Activated T-cell treated with anti-CD3 and anti-CD28 coated beads, Interleukin-2, amount 50 U/mL, for 24 hours (primary cell): Measurements from ENCODE around the gene PACRG.
"Not testable (repeated sequence)": the region's sequence is repeated elsewhere in the genome, so short reads cannot be mapped to it uniquely, and the experiment has no call there.

Experiments
- DNase-seq: peaks from one replicate; pipeline ENCODE4 v3.0.0-alpha.2; 2020
- H3K27ac Mint-ChIP-seq: 2 replicates; pipeline ENCODE4 v1.8.0; 2020; ENCODE audit warnings: mild to moderate bottlenecking, mixed read lengths
- H3K27me3 Mint-ChIP-seq: 2 replicates; pipeline ENCODE4 v1.8.0; 2020; ENCODE audit warnings: mixed read lengths
- H3K36me3 Mint-ChIP-seq: 2 replicates; pipeline ENCODE4 v1.8.0; 2020; ENCODE audit warnings: low read depth, mixed read lengths
- H3K4me1 Mint-ChIP-seq: 2 replicates; pipeline ENCODE4 v1.8.0; 2020; ENCODE audit warnings: low read depth, mixed read lengths
- H3K4me3 Mint-ChIP-seq: 2 replicates; pipeline ENCODE4 v1.8.0; 2020; ENCODE audit warnings: mild to moderate bottlenecking, moderate library complexity, mixed read lengths
- H3K9me3 Mint-ChIP-seq: 2 replicates; pipeline ENCODE4 v1.8.0; 2020; ENCODE audit warnings: mixed read lengths

Gene PACRG

GRCh38 chr6:162727322-162728182 is at the start of gene PACRG, which contains the start of gene PRKN:
TSS of gene PACRG (plus strand) at chr6:162727974.
TSS of gene PRKN (minus strand) at chr6:162727766.
- H3K27me3 Mint-ChIP-seq = peaks cover 2% of the 10 kb centered on the region
- peak within 1 kb of the TSS; percentile 87 for H3K4me3 Mint-ChIP-seq
- DNase-seq = peak; percentile 98
- peak within 1 kb of the TSS; percentile 90 for H3K27ac Mint-ChIP-seq
- no peaks in the 10 kb centered on the region for H3K9me3 Mint-ChIP-seq
- H3K4me1 Mint-ChIP-seq = peaks cover 14% of the 10 kb centered on the region
- H3K36me3 Mint-ChIP-seq = peaks cover 1% of the 10 kb centered on the region

GRCh38 chr6:162678896-162679295 is 48.9 kb upstream of the PACRG start:
- H3K4me1 Mint-ChIP-seq, H3K9me3 Mint-ChIP-seq, H3K27ac Mint-ChIP-seq, H3K36me3 Mint-ChIP-seq, DNase-seq, H3K4me3 Mint-ChIP-seq, H3K27me3 Mint-ChIP-seq: not testable (repeated sequence)

- no peak overlapping the region for H3K4me3 Mint-ChIP-seq
- no peaks in the 10 kb centered on the region for H3K27me3 Mint-ChIP-seq
- peaks cover 3% of the 10 kb centered on the region for H3K9me3 Mint-ChIP-seq
- no peak overlapping the region for H3K27ac Mint-ChIP-seq
- no peaks in the 10 kb centered on the region for H3K4me1 Mint-ChIP-seq
- no peak for DNase-seq
- no peaks in the 10 kb centered on the region for H3K36me3 Mint-ChIP-seq
These were observed 48.1 kb upstream of the PACRG start for GRCh38 chr6:162679681-162680080.

GRCh38 chr6:162680367-162680766 is 47.4 kb upstream of the PACRG start:
- Mint-ChIP-seq H3K27ac (no peak overlapping the region), H3K9me3 (peaks cover 3% of the 10 kb centered on the region), H3K36me3 (no peaks in the 10 kb centered on the region), H3K27me3 (no peaks in the 10 kb centered on the region), H3K4me1 (no peaks in the 10 kb centered on the region), H3K4me3 (no peak overlapping the region)
- DNase-seq = no peak

GRCh38 chr6:162680871-162681270 is 46.9 kb upstream of the PACRG start:
- Mint-ChIP-seq H3K4me1 (no peaks in the 10 kb centered on the region), H3K36me3 (no peaks in the 10 kb centered on the region), H3K27me3 (no peaks in the 10 kb centered on the region), H3K9me3 (peaks cover 3% of the 10 kb centered on the region), H3K4me3 (no peak overlapping the region), H3K27ac (no peak overlapping the region)
- no peak for DNase-seq

GRCh38 chr6:162681447-162681846 is 46.3 kb upstream of the PACRG start:
- H3K4me1 Mint-ChIP-seq = no peaks in the 10 kb centered on the region
- no peaks in the 10 kb centered on the region for H3K27me3 Mint-ChIP-seq
- H3K27ac Mint-ChIP-seq = no peak overlapping the region
- DNase-seq = no peak
- peaks cover 3% of the 10 kb centered on the region for H3K9me3 Mint-ChIP-seq
- H3K36me3 Mint-ChIP-seq = no peaks in the 10 kb centered on the region
- no peak overlapping the region for H3K4me3 Mint-ChIP-seq

GRCh38 chr6:162683135-162683534 is 44.6 kb upstream of the PACRG start:
- Mint-ChIP-seq H3K27me3 (no peaks in the 10 kb centered on the region), H3K27ac (no peak overlapping the region), H3K4me3 (no peak overlapping the region), H3K9me3 (peaks cover 3% of the 10 kb centered on the region), H3K36me3 (no peaks in the 10 kb centered on the region), H3K4me1 (no peaks in the 10 kb centered on the region)
- DNase-seq = no peak

GRCh38 chr6:162684052-162684451 is 43.7 kb upstream of the PACRG start:
- Mint-ChIP-seq H3K9me3 (peaks cover 3% of the 10 kb centered on the region), H3K27me3 (no peaks in the 10 kb centered on the region), H3K36me3 (no peaks in the 10 kb centered on the region), H3K4me3 (no peak overlapping the region), H3K27ac (no peak overlapping the region), H3K4me1 (no peaks in the 10 kb centered on the region)
- DNase-seq = no peak

- Mint-ChIP-seq H3K4me1 (no peaks in the 10 kb centered on the region), H3K27me3 (no peaks in the 10 kb centered on the region), H3K36me3 (no peaks in the 10 kb centered on the region), H3K27ac (no peak overlapping the region), H3K9me3 (peaks cover 3% of the 10 kb centered on the region), H3K4me3 (no peak overlapping the region)
- no peak for DNase-seq
These were observed 42.8 kb upstream of the PACRG start for GRCh38 chr6:162684961-162685360.

GRCh38 chr6:162685586-162685985 is 42.2 kb upstream of the PACRG start:
- no peaks in the 10 kb centered on the region for H3K36me3 Mint-ChIP-seq
- DNase-seq = no peak
- peaks cover 3% of the 10 kb centered on the region for H3K9me3 Mint-ChIP-seq
- H3K4me1 Mint-ChIP-seq = no peaks in the 10 kb centered on the region
- no peaks in the 10 kb centered on the region for H3K27me3 Mint-ChIP-seq
- H3K4me3 Mint-ChIP-seq = no peak overlapping the region
- no peak overlapping the region for H3K27ac Mint-ChIP-seq

GRCh38 chr6:162688751-162689345 is 38.9 kb upstream of the PACRG start:
- no peaks in the 10 kb centered on the region for H3K36me3 Mint-ChIP-seq
- no peak for DNase-seq
- no peak overlapping the region for H3K27ac Mint-ChIP-seq
- no peaks in the 10 kb centered on the region for H3K9me3 Mint-ChIP-seq
- H3K27me3 Mint-ChIP-seq = no peaks in the 10 kb centered on the region
- no peak overlapping the region for H3K4me3 Mint-ChIP-seq
- no peaks in the 10 kb centered on the region for H3K4me1 Mint-ChIP-seq

- H3K27ac Mint-ChIP-seq = no peak overlapping the region
- H3K4me1 Mint-ChIP-seq = no peaks in the 10 kb centered on the region
- no peaks in the 10 kb centered on the region for H3K36me3 Mint-ChIP-seq
- H3K4me3 Mint-ChIP-seq = no peak overlapping the region
- H3K27me3 Mint-ChIP-seq = no peaks in the 10 kb centered on the region
- DNase-seq = no peak
- H3K9me3 Mint-ChIP-seq = no peaks in the 10 kb centered on the region
These were observed 37.6 kb upstream of the PACRG start for GRCh38 chr6:162690158-162690557.

GRCh38 chr6:162697872-162698403 is 29.8 kb upstream of the PACRG start:
- no peaks in the 10 kb centered on the region for H3K27me3 Mint-ChIP-seq
- no peak overlapping the region for H3K27ac Mint-ChIP-seq
- H3K4me3 Mint-ChIP-seq = no peak overlapping the region
- no peaks in the 10 kb centered on the region for H3K4me1 Mint-ChIP-seq
- DNase-seq = no peak
- no peaks in the 10 kb centered on the region for H3K36me3 Mint-ChIP-seq
- no peaks in the 10 kb centered on the region for H3K9me3 Mint-ChIP-seq

- Mint-ChIP-seq H3K9me3 (no peaks in the 10 kb centered on the region), H3K4me1 (no peaks in the 10 kb centered on the region), H3K4me3 (no peak overlapping the region), H3K36me3 (no peaks in the 10 kb centered on the region), H3K27me3 (no peaks in the 10 kb centered on the region), H3K27ac (no peak overlapping the region)
- no peak for DNase-seq
These were observed 29.3 kb upstream of the PACRG start for GRCh38 chr6:162698440-162698839.

- Mint-ChIP-seq H3K4me3 (no peak overlapping the region), H3K36me3 (no peaks in the 10 kb centered on the region), H3K9me3 (no peaks in the 10 kb centered on the region), H3K27ac (no peak overlapping the region), H3K4me1 (no peaks in the 10 kb centered on the region), H3K27me3 (no peaks in the 10 kb centered on the region)
- no peak for DNase-seq
These were observed 27.8 kb upstream of the PACRG start for GRCh38 chr6:162699961-162700360.
